Astrocyte (in vitro differentiated cells and primary cell): ENCODE results near the gene BPI.

Source experiments
- CTCF ChIP-seq: IDR thresholded peaks from 2 replicates; pipeline ENCODE4 v1.5.1; 2011; ENCODE audit warnings: low read depth, mild to moderate bottlenecking, inconsistent platforms, low read length, moderate library complexity; ENCODE audit not compliant: insufficient read depth
- EZH2 ChIP-seq: IDR thresholded peaks from 2 replicates; pipeline ENCODE4 v1.6.1; 2012; ENCODE audit warnings: mild to moderate bottlenecking, low read length, inconsistent platforms; ENCODE audit not compliant: insufficient read depth

GRCh38 chr20:38261054-38261390 is 42.9 kb upstream of the BPI start:
- no peak for TF ChIP-seq CTCF
- no peak for TF ChIP-seq EZH2
